GM18867 (cell line): ENCODE data around the gene ASMTL.
"Not testable (repeated sequence)": the region's sequence is repeated elsewhere in the genome, so short reads cannot be mapped to it uniquely, and the experiment has no call there.

ENCODE experiments used
- ATAC-seq: cut with Tn5 transposase; IDR thresholded peaks from one replicate; pipeline ENCODE4 v1.9.1; 2021; ENCODE audit warnings: mild to moderate bottlenecking, moderate library complexity; ENCODE audit not compliant: unreplicated experiment

Gene ASMTL

DNA sequence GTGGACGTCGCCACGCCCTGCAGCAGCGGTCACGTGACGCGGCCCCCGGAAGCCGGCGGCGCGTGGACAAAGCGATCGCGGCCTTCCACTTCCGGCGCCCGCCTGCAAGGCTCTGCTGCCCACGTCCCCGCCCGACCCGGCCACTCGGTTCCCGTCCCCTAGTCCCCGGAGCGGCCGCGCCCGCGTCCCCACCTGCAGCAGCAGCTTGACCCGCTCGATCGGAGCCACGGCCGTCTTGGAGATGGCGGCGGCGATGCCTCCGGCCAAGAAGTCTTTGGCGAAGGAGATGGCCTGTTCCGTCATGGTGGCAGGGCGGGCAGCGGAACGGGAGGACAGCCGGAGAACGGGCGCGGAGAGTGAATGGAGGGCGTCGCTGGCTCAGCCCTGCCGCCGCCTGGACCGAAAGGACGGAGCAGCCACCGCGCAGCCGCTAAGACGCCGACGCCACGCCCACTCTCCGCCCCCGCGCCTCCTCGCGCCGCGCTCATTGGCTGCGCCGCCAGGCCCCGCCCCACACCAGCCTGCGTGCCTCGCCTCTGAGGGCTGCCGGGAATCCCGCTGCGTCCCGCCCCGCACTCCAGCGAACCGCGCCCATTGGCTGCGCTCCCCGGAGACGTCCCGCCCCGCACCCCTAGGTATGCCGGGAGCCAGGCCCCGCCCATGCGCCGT lies 60.9 kb downstream of the ASMTL start, which contains the start of gene SLC25A6:
TSS of gene SLC25A6 (minus strand) at position 407 of the 669 bp plus-strand sequence. CDS start at position 303, 104 bp downstream.
- peak; percentile 94 for ATAC-seq

DNA sequence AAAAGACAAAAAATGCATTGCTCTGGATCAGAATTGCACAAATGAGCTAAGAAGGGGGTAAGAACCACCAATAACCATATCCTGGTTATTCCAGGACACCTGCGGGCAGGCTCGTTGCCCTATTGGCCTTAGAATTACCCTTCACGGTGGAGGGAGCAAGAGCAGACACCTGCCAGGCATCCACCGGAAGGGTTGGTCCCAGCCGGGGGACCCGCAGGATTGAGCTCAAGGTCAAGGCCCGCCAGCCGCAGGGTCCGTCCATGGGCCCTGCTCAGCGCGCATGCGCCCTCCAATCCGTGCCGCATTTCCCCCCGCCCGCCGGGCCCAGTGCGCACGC lies 61.4 kb downstream of the ASMTL start:
- ATAC-seq = no peak

DNA sequence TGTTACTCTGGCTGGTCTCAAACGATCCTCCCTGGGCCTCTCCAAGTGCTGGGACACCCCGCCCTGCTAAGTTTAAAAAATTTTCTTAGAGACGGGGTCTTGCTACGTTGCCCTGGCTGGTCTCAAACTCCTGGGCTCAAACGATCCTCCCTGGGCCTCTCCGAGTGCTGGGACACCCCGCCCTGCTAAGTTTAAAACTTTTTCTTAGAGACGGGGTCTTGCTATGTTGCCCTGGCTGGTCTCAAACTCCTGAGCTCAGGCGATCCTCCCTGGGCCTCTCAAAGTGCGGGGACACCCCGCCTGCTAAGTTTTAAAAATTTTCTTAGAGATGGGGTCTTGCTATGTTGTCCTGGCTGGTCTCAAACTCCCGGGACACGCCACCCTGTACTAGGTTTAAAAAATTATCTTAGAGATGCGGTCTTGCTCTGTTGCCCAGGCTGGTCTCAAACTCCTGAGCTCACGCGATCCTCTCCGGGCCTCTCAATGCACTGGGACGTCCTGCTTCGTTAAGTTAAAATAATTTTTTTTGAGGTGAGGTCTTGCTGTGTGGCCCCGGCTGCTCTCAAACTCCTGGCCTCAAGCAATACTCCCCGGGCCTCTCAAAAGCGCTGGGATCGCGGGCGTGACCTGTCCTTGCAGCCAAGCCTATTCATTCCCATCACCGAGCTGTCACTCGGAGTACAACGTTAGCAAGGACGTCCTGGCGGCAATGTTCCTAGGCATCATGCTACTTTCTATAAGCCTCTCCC lies 61.9 kb downstream of the ASMTL start:
- no peak for ATAC-seq

DNA sequence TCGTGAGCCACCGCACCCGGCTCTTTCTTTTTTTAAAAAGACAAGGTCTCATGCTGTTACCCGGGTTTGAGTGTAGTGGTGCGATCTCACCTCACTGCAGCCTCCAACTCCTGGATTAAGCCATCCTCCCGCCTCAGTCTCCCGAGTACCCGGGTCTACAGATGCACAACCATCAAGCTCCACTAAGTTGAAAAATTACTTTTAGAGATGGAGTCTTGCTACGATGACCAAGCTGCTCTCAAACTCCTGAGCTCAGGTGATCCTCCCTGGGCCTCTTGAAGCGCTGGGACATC lies 62.8 kb downstream of the ASMTL start:
- ATAC-seq = no peak

DNA sequence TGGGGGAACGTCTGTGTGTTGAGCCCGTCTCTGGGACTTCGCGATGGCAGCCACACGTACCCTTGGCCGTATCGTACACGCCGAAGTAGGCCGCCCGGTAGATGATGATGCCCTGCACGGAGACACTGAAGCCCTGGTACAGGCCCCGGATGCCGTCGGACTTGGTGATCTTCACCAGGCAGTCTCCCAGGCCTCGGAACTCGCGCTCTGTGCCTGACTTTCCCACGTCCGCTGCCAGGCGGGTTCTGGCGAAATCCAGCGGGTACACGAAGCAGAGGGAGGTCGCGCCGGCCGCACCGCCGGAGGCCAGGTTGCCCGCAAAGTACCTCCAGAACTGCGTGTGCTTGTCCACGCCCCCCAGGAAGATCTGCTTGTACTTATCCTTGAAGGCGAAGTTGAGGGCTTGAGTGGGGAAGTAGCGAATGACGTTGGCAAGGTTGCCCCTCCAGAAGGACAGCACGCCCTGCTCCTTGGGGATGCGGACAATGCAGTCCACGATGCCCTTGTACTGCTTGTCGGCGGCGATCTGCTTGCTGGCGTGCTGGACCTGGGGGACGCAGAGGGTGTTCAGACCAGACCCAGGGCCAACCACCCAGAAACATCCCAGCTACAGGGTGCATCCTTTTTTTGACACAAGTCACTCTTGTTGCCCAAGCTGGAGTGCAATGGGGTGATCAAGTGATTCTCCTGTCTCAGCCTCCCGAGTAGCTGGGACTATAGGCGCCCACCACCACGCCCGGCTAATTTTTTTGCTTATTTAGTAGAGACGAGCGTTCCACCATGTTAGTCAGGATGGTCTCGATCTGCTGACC lies 63.3 kb downstream of the ASMTL start:
- ATAC-seq = no peak

DNA sequence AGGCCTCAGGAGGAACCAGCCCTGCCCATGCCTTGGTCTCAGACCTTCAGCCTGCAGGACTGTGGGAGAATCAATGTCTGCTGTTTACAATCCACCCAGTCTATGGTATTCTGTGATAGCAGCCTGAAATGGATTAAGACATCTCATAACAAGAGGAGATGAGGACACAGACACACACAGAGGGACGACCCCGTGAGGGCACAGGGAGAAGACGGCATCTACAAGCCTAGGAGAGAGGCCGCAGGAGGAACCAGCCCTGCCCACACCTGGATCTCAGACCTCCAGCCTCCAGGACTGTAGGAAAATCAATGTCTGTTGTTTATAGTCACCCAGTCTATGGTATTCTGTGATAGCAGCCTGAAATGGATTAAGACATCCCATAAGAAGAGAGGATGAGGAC lies 64.1 kb downstream of the ASMTL start:
- ATAC-seq = no peak

DNA sequence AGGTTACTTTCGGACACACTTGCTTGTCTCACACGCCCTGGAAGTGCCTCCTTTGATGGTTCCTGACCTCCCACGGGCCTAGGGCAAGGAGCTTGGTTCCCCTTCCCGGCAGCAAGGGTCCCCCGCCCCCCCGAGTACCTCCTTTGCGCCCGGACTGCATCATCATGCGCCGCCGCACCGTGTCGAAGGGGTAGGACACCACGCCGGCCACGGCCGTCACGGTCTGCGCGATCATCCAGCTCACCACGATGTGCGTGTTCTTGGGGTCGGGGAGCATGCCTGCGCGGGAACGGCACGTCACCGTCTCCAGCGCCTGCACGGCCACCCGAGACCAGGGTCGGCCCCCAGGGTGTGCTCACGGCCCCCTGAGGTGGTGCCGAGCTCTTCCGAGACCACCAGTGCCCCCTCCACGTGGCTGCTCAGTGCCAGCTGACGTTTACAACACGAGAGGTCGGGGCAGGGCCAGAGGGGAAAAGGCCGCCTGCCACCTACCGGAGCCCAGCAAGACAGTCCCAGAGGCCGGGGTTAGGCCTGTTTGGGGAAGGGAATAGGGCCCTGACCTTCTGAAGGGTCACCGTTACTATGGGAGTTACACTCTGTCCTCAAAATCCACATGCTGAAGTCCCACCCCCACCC lies 65.5 kb downstream of the ASMTL start:
- no peak for ATAC-seq

DNA sequence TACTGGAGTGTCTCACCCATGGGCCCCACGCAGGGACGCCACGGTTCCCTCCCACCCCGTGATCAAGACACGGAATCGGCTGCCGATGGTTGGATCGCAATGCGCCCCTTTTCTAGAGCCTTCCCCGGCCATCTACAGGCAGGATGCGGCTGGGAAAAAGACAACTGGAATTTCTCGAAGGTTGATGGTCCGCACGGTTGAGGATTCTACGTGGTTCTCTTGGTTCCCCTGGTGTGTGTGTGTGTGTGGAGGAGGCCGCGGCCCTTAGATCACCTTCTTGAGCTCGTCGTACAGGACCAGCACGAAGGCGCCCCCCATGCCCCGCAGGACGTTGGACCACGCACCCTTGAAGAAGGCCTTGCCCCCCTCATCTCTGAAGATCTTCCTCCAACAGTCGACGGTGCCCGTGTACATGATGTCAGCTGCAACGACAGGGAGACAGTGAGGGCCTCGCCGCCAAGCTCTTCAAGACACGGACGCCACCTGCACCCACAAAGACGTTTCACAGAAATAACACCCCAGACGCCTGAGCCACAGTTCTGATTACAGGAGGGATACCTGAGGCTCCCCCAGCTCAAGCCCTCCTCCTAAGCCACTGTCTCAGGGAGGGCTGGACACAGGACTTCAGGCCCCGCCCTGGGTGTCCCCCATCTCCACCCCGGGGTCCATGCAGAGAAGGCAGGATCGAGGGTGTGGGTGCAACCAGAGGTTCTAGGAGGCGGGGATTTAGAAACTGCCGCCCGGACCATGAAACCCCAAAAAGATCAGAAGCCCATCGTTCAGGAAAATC lies 66.2 kb downstream of the ASMTL start:
- ATAC-seq = no peak

DNA sequence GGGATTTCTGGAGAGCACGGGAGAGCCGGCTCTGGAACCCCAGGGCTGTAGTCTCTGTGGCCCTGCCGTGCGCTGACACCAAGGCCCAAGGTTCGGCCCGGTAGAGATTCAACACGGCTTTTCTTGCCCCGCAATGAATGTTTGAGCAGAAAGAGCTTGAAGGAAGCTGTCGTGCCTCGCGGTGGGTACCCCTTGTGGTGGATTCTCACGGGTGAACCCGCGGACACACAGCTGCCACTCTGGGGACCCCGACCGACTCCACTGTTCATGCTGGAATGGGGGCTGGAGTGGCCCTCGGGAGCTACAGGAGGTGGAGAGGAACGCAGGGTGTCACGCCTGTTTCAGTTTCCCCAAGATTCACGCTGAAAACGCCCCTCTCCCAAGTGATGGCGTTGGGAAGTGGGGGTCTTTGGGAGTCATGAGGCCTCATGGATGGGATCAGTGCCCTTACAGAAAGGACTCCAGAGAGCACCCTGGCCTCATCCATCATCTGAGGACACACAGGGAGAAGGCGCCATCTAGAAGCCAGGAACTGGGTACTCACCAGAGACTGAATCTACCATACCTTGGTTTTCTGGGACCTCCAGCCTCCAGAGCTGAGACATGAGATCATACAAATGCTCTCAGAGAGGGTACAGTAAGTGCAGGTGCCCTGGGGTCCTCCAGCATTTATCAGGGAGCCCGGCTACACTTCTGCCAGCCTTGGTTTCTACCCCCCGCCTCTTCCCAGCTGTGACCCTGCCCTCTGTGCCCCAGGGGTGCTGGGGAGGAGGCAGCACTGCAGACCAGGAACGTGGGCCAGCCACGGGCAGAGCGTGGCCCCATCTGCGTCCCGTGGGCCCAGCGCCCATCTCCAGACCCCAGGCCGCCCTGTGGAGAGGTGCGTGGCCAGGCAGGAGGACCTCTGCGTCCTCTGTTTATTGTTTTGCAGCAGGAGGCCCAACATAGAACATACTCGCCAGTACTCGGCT lies 67.2 kb downstream of the ASMTL start:
- ATAC-seq = no peak

DNA sequence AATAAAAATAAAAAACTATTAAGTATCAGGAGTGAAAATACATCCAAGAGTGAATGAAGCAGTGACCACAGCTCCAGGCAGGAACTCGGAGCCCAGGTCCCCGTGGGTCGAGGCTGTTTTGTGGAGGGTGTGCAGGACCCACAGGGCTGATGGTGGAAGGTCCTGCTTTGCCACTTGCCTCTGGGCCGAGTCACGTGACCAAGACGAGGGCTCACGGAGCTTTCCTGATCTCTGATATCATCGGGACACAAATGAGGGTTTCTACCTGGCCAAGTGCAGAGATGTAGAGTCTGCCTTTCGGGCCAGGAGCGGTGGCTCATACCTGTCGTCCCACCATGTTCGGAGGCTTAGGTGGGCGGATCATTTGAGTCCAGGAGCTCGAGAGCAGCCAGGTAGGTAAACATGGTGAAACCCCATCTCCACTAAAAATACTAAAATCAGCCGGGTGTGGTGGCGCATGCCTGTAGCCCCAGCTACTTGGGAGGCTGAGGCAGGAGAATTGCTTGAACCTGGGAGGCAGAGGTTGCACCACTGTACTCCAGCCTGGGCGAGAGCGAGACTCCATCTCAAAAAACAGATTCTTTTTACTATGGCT lies 68.0 kb downstream of the ASMTL start:
- ATAC-seq = no peak

DNA sequence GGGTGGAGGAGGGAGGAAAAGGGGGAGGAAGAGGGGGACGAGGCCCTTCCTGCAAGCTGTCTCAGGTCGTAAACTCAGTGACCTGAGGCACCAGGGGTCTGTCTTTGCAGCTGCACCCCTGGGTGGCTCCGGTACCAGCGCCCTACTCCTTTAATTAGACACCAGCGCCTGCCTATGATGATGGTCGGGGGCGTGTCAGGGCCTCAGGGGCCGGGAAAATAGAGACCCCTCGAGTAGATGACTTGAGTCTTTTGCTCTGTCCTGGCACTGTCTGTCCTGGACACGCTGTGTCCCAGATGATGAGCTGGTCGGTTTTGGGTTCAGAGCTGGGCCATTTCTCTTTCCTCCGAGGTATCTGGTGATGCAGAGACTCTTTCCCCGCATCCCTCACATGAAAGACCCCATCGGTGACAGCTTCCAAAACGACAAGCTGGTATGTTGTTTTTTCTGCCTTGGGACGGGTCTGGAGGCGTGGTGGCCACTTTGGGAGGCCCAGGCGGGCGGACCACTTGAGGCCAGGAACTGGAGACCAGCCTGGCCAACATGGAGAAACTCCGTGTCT lies 72.0 kb downstream of the ASMTL start:
- ATAC-seq = no peak

DNA sequence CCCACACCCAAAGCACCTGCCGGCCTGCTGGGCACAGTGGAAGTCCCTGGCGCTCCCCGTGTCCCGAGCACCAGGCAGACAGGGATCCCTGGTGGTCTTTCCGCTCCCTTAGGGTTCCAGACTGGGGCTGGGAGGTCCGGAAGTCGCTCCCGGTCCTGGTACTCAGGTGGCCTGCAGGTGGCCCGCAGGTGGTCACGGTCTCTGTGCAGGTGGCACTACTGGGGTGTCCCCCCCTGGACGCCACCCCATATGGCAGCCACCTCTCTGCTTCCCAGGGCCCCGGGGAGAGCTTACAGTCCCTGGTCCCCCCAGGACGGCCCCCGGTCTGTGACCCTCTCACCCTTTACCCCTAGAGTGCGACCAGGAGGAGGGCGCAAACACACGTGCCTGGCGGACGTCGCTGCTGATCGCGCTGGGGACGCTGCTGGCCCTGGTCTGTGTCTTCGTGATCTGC lies 74.4 kb downstream of the ASMTL start:
- ATAC-seq = no peak

DNA sequence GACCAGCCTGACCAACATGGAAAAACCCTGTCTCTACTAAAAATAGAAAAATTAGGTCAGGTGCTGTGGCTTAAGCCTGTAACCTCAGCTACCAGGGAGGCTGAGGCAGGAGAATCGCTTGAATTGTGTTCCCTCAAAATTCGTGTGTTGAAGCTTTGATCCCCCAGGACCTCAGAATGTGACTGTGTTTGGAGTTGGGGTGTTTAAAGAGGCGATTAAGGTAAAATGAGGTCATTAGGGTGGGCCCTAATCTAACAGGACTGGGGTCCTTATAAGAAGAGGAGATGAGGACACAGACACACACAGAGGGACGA lies 84.4 kb downstream of the ASMTL start:
- no peak for ATAC-seq

DNA sequence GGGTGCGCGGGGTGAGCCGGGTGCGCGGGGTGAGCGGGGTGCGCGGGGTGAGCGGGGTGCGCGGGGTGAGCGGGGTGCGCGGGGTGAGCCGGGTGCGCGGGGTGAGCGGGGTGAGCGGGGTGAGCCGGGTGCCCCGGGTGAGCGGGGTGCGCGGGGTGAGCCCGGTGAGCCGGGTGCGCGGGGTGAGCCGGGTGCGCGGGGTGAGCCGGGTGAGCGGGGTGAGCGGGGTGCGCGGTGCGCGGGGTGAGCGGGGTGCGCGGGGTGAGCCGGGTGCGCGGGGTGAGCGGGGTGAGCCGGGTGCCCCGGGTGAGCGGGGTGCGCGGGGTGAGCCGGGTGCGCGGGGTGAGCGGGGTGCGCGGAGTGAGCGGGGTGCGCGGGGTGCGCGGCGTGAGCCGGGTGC lies 86.3 kb downstream of the ASMTL start:
- not testable (repeated sequence) for ATAC-seq

DNA sequence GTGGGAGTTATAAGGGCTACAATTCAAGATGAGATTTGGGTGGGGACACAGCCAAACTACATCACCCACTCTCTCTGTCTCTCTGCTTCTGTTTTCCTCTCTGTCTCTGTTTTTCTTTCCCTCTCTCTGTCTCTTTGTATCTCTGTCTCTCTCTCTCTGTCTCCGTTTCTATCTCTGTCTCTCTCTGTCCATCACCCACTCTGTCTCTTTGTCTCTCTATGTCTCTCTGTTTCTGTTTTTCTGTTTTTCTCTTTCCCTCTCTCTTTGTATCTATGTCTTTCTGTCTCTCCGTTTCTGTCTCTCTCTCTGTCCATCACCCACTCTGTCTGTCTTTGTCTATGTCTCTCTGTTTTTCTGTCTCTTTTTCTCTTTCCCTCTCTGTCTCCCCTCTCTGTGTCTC lies 90.8 kb downstream of the ASMTL start:
- ATAC-seq = no peak

DNA sequence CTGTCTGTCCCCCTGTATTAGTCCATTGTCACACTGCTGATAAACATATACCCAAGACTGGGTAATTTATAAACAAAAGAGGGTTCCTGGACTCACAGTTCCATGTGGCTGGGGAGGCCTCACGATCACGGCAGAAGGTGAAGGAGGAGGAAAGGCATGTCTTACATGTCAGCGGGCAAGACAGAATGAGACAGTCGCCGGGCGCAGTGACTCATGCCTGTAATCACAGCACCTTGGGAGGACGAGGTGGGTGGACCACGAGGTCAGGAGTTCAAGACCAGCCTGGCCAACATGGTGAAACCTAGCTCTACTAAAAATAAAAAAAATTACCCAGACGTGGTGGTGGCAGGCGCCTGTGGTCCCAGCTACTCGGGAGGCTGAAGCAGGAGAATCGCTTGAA lies 91.4 kb downstream of the ASMTL start:
- no peak for ATAC-seq

DNA sequence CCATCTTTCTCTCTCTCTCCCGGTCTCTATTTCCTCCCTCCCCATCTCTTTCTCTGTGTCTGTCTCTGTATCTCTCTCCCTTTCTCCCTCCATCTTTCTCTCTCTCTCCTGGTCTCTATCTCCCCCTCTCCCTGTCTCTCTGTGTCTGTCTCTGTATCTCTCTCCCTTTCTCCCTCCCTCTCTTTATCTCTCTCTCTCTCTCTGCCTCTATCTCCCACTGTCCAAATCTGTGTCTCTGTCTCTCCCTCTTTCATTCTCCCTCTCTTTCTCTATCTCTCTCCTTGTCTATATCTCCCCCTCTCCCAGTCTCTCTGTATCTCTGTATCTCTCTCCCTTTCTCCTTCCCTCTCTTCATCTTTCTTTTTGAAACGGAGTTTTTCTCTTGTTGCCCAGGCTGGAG lies 92.5 kb downstream of the ASMTL start:
- no peak for ATAC-seq

DNA sequence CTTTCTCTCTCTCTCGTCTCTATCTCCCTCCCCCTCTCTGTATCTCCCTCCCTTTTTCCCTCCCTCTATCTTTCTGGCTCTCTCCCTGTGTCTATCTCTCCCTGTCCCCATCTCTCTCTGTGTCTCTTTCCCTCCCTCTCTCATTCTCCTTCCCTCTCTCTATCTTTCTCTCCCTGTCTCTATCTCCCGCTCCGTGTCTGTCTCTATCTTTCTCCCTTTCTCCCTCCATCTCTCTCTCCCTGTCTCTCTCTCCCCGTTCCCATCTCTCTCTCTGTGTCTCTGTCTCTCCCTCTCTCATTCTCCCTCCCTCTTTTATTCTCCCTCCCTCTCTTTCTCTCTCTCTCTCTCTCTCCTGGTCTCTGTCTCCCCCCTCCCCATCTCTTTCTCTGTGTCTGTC lies 93.2 kb downstream of the ASMTL start:
- ATAC-seq = no peak
